Panc1 (cell line): ENCODE data around the gene TP53I11. TPM values are rescaled to one million over a fixed set of nuclear protein-coding genes. Genes with fewer than 3 reads are reported as not detected.
A peak's percentile ranks its signal among the peaks of the same experiment; 100 is the strongest.

Source experiments
- ATAC-seq: fragments of 200-7000 bp; cut with Tn5 transposase; 2 replicates; pipeline ENCODE4 v1.9.1; 2020; ENCODE audit warnings: mild to moderate bottlenecking, moderate library complexity
- BruUV-seq: library from RNA; stranded (reverse); fragments of 400-500 nt; replicated peaks from 2 replicates; lab custom pipeline; 2021; lab: Mats Ljungman, UMichigan
- CTCF ChIA-PET: fragments of 300-600 bp; sonication (Branson Sonifier 250); formaldehyde crosslinking; loops from one replicate; lab custom pipeline; 2022; ENCODE audit warnings: antibody characterized with exemption; lab: Charles Lee
- POLR2A ChIA-PET: fragments of 300-600 bp; sonication (Branson Sonifier 250); formaldehyde crosslinking; loops from one replicate; lab custom pipeline; 2022; ENCODE audit warnings: antibody characterized with exemption; lab: Charles Lee
- DNase-seq: peaks from one replicate; pipeline ENCODE4 v3.0.0-alpha.2; 2010; ENCODE audit warnings: low read depth, low spot score
- H3K27ac ChIP-seq: 2 replicates; pipeline ENCODE4 v1.5.1; 2011; ENCODE audit warnings: mild to moderate bottlenecking, low read length, inconsistent platforms
- H3K27me3 ChIP-seq: fragments of 200-500 bp; sonication (Bioruptor generic); 2 replicates; pipeline ENCODE4 v1.6.0; 2014; ENCODE audit warnings: low read length, inconsistent platforms; ENCODE audit not compliant: control insufficient read depth, insufficient read depth
- H3K36me3 ChIP-seq: fragments of 200-500 bp; sonication (Bioruptor generic); 2 replicates; pipeline ENCODE4 v1.5.1; 2014; ENCODE audit warnings: inconsistent platforms, mild to moderate bottlenecking, low read length, moderate library complexity; ENCODE audit not compliant: control insufficient read depth, insufficient read depth
- H3K4me1 ChIP-seq: 2 replicates; pipeline ENCODE4 v1.5.1; 2011; ENCODE audit warnings: inconsistent platforms, mild to moderate bottlenecking, low read length, moderate library complexity; ENCODE audit not compliant: control insufficient read depth, insufficient read depth
- H3K4me3 ChIP-seq, 2 experiments: 2 replicates each; pipeline ENCODE4 v1.5.1; 2011 to 2012; ENCODE audit warnings: low read depth in 2 of 2, low read length in 2 of 2, mild to moderate bottlenecking in 2 of 2, inconsistent platforms in 1 of 2, moderate library complexity in 1 of 2
- H3K9me3 ChIP-seq: fragments of 200-500 bp; sonication (Bioruptor generic); 2 replicates; pipeline ENCODE4 v1.5.1; 2014; ENCODE audit warnings: low read depth, mild to moderate bottlenecking, inconsistent platforms, low read length, moderate library complexity; ENCODE audit not compliant: control insufficient read depth, insufficient read depth
- POLR2AphosphoS5 ChIP-seq: IDR thresholded peaks from 2 replicates; pipeline ENCODE4 v1.6.1; 2012; ENCODE audit warnings: mild to moderate bottlenecking, low read depth, low read length, moderate library complexity
- SIN3A ChIP-seq: IDR thresholded peaks from 2 replicates; pipeline ENCODE4 v1.6.1; 2012; ENCODE audit warnings: low read depth, mild to moderate bottlenecking, low read length, moderate library complexity, borderline replicate concordance; ENCODE audit not compliant: insufficient read depth
- TCF7L2 ChIP-seq: IDR thresholded peaks from 2 replicates; pipeline ENCODE4 v1.6.1; 2011; ENCODE audit warnings: mild to moderate bottlenecking, low read depth, low read length, inconsistent platforms
- in situ Hi-C: cut with HindIII; loops from 2 replicates; pipeline ENCODE4 v1.10.0; 2016; ENCODE audit warnings: low sequenced_read_pairs, low pct_unique_long_range_greater_than_20kb
- intact Hi-C: fragments of 100-400 bp; cut with micrococcal nuclease; formaldehyde crosslinking; loops from one replicate; pipeline ENCODE4 v1.10.0; 2022; ENCODE audit not compliant: unreplicated experiment
- total RNA-seq: library from RNA; stranded (reverse); gene quantifications from one replicate; pipeline ENCODE4 v1.2.1, GENCODE V29; 2021; ENCODE audit not compliant: unreplicated experiment
- TF ChIP-seq, protein P1 (sequence below), 2 experiments: IDR thresholded peaks; 2 replicates each; pipeline ENCODE4 v1.6.1; 2011 to 2012; ENCODE audit warnings: low read depth in 2 of 2, control low read depth in 1 of 2, low read length in 1 of 2, mild to moderate bottlenecking in 1 of 2, moderate library complexity in 1 of 2; ENCODE audit not compliant: insufficient read depth in 1 of 2
- TF ChIP-seq, protein P2 (sequence below): fragments of 450-650 bp; IDR thresholded peaks from 2 replicates; pipeline ENCODE4 v1.5.1; 2017; ENCODE audit warnings: mild to moderate bottlenecking

TP53I11 gene
- total RNA-seq, 1 experiment from 2014 or later: 132 TPM

DNA sequence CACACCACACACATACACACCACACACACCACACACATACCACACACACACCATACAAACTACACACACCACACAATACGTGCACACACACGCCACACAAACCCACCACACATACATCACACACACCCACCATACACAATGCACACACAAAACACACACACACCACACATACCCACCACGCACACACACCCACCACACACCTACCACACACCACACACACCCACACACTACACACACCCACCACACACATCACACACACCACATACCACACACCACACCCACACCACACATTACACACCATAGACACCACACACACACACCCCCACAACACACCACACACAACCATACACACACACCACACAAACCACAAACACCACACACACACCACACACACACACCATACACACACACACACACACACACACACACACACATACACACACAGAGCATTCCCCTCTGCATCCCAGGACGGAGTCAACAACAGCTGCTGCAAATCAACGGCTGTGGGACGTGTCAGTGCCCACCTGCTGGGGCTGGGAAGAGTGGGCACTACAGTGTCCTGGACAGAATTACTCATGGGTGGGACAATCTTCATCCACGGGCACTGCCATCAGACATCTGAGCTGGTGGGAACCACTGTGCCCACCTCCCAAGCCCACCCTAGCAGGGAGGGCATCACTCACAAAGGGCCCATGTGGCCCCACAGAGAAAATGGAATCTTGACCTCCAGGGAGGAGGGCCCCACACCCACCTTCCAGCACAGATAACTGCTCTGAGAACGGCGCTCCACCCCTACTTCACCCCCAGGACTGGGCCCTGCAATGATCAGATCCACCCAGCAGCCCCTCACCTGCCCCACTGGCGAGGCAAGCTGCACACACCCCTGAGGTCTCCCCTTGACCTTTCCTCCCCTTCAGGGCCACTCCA is 8.4 kb downstream of the TP53I11 start:
- no peak for DNase-seq
- H3K27ac ChIP-seq: no peak overlapping the region
- H3K36me3 ChIP-seq: no peaks in the 10 kb centered on the region
- H3K9me3 ChIP-seq: no peaks in the 10 kb centered on the region
- no peak for ATAC-seq
- ChIA-PET POLR2A (no interaction called here), CTCF (interaction anchor here (0.6 to 2.0 kb wide), 2 partner anchors 162 to 309 kb away, joined by 3 to 5 read pairs; no protein-coding TSS in a partner anchor)
- no peak for TF ChIP-seq SIN3A
- TF ChIP-seq, protein P1, sequence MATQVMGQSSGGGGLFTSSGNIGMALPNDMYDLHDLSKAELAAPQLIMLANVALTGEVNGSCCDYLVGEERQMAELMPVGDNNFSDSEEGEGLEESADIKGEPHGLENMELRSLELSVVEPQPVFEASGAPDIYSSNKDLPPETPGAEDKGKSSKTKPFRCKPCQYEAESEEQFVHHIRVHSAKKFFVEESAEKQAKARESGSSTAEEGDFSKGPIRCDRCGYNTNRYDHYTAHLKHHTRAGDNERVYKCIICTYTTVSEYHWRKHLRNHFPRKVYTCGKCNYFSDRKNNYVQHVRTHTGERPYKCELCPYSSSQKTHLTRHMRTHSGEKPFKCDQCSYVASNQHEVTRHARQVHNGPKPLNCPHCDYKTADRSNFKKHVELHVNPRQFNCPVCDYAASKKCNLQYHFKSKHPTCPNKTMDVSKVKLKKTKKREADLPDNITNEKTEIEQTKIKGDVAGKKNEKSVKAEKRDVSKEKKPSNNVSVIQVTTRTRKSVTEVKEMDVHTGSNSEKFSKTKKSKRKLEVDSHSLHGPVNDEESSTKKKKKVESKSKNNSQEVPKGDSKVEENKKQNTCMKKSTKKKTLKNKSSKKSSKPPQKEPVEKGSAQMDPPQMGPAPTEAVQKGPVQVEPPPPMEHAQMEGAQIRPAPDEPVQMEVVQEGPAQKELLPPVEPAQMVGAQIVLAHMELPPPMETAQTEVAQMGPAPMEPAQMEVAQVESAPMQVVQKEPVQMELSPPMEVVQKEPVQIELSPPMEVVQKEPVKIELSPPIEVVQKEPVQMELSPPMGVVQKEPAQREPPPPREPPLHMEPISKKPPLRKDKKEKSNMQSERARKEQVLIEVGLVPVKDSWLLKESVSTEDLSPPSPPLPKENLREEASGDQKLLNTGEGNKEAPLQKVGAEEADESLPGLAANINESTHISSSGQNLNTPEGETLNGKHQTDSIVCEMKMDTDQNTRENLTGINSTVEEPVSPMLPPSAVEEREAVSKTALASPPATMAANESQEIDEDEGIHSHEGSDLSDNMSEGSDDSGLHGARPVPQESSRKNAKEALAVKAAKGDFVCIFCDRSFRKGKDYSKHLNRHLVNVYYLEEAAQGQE (IDR thresholded peaks at IDR 0.05; ENCODE audit: insufficient read depth in 1 of 2, low read depth in 2 of 2, low read length in 1 of 2): no peak
- TF ChIP-seq, protein P2, sequence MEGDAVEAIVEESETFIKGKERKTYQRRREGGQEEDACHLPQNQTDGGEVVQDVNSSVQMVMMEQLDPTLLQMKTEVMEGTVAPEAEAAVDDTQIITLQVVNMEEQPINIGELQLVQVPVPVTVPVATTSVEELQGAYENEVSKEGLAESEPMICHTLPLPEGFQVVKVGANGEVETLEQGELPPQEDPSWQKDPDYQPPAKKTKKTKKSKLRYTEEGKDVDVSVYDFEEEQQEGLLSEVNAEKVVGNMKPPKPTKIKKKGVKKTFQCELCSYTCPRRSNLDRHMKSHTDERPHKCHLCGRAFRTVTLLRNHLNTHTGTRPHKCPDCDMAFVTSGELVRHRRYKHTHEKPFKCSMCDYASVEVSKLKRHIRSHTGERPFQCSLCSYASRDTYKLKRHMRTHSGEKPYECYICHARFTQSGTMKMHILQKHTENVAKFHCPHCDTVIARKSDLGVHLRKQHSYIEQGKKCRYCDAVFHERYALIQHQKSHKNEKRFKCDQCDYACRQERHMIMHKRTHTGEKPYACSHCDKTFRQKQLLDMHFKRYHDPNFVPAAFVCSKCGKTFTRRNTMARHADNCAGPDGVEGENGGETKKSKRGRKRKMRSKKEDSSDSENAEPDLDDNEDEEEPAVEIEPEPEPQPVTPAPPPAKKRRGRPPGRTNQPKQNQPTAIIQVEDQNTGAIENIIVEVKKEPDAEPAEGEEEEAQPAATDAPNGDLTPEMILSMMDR: no peak
- no peak for TF ChIP-seq POLR2AphosphoS5
- no peak for TF ChIP-seq TCF7L2
- in situ Hi-C loops (no loop called here), intact Hi-C loops (loop anchor here (10.0 kb wide), 1 partner anchor 73 kb away; no protein-coding TSS in a partner anchor)
- H3K4me1 ChIP-seq: peaks cover 57% of the 10 kb centered on the region
- H3K4me3 ChIP-seq: no peak overlapping the region
- BruUV-seq: no TSS peak
- no peaks in the 10 kb centered on the region for H3K27me3 ChIP-seq

DNA sequence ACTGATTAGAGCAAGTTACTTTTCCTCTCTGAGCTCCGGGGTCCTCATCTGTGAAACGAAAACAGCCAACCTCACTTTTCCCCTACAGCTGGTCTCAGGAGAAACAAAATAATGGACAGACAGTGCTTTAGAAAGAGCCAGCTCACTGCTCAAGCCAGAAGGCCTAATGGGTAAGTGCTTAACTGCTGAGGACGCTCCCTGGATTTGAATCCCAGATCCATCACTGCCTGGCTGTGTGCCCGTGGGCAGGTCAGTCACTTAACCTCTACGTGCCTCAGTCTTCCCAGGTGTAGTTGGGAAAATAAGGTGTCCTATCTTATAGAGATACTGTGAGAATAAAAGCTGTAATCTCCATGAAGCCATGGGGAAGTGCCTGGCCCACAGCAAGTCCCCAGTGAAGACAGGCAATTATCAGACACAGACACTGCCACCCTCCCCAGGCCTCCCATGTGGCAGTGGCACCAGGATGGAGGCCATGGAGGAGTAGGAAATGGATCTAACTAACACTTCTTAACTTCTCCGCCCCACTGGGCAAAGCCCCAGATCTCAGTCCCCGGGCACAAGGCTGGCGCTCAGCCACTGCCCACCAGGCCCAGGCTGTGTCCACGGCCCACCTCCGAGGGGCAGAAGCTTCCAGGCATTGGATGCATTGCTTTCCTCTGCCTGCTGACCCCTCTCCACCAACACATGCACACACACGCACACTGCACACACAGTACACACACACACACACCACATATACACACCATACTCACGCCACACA is 9.2 kb downstream of the TP53I11 start:
- BruUV-seq: no TSS peak
- CTCF ChIA-PET: interaction anchor here (2.0 kb wide), 1 partner anchor 163 kb away, joined by 5 read pairs; no protein-coding TSS in a partner anchor
- no peaks in the 10 kb centered on the region for H3K36me3 ChIP-seq
- intact Hi-C loops (loop anchor here (10.0 kb wide), 1 partner anchor 73 kb away; no protein-coding TSS in a partner anchor), in situ Hi-C loops (no loop called here)
- H3K9me3 ChIP-seq: no peaks in the 10 kb centered on the region
- peaks cover 51% of the 10 kb centered on the region for H3K4me1 ChIP-seq
- no peak for TF ChIP-seq TCF7L2
- TF ChIP-seq, protein P2: no peak
- TF ChIP-seq, protein P1 (IDR thresholded peaks at IDR 0.05; ENCODE audit: insufficient read depth in 1 of 2, low read depth in 2 of 2, low read length in 1 of 2): no peak
- TF ChIP-seq POLR2AphosphoS5: no peak
- TF ChIP-seq SIN3A: no peak
- no peak for ATAC-seq
- H3K27ac ChIP-seq: peak overlapping the region; percentile 59; the same call in 1 of the 2 replicates
- POLR2A ChIA-PET: no interaction called here
- H3K27me3 ChIP-seq: no peaks in the 10 kb centered on the region
- no peak for DNase-seq
- no peak overlapping the region for H3K4me3 ChIP-seq
